Fibroblast of lung (primary cell): Measurements from ENCODE around the gene MYO1D. TPM values are rescaled to one million over a fixed set of nuclear protein-coding genes. Genes with fewer than 3 reads are reported as not detected.

Source experiments
- DNase-seq, 2 donors: peaks; one replicate each; pipeline versions ENCODE4 v3.0.0 to v3.0.0-alpha.2; 2010; ENCODE audit warnings: low read depth in 2 of 2
- H2AFZ ChIP-seq: 2 replicates; pipeline ENCODE4 v1.5.1; 2012; ENCODE audit warnings: low read length, control low read depth, inconsistent platforms
- H3K27ac ChIP-seq: 2 replicates; pipeline ENCODE4 v1.5.1; 2011; ENCODE audit warnings: low read length, control low read depth; ENCODE audit not compliant: insufficient read depth
- H3K27me3 ChIP-seq: 2 replicates; pipeline ENCODE4 v1.5.1; 2011; ENCODE audit warnings: mild to moderate bottlenecking, low read length; ENCODE audit not compliant: control insufficient read depth, insufficient read depth
- H3K36me3 ChIP-seq: 2 replicates; pipeline ENCODE4 v1.5.1; 2011; ENCODE audit warnings: low read length; ENCODE audit not compliant: control insufficient read depth, insufficient read depth
- H3K4me1 ChIP-seq: 2 replicates; pipeline ENCODE4 v1.5.1; 2011; ENCODE audit warnings: low read length; ENCODE audit not compliant: control insufficient read depth, insufficient read depth; ENCODE audit errors: extremely low read depth
- H3K4me2 ChIP-seq: 2 replicates; pipeline ENCODE4 v1.5.1; 2011; ENCODE audit warnings: low read length, control low read depth; ENCODE audit not compliant: insufficient read depth; ENCODE audit errors: extremely low read depth
- H3K4me3 ChIP-seq, 4 experiments: fragments of 200-600 bp in 1 of 4; sonication (generic) in 1 of 4; replicated peaks in 1 of 4; 2 replicates each; pipeline ENCODE4 v1.5.1; 2011 to 2016; ENCODE audit warnings: low read length in 4 of 4, low read depth in 3 of 4, mild to moderate bottlenecking in 3 of 4, control low read depth in 2 of 4, inconsistent platforms in 1 of 4, mixed read lengths in 1 of 4; ENCODE audit not compliant: insufficient read depth in 1 of 4; ENCODE audit errors: control extremely low read depth in 1 of 4
- H3K79me2 ChIP-seq: 2 replicates; pipeline ENCODE4 v1.5.1; 2012; ENCODE audit warnings: mild to moderate bottlenecking, low read length, inconsistent platforms; ENCODE audit not compliant: control insufficient read depth, insufficient read depth
- H3K9ac ChIP-seq: 2 replicates; pipeline ENCODE4 v1.5.1; 2011; ENCODE audit warnings: mild to moderate bottlenecking, low read length, control low read depth; ENCODE audit not compliant: insufficient read depth
- H3K9me3 ChIP-seq: 2 replicates; pipeline ENCODE4 v1.5.1; 2012; ENCODE audit warnings: low read depth, low read length; ENCODE audit not compliant: control insufficient read depth, insufficient read depth
- H4K20me1 ChIP-seq: 2 replicates; pipeline ENCODE4 v1.5.1; 2011; ENCODE audit warnings: low read length; ENCODE audit not compliant: control insufficient read depth, insufficient read depth; ENCODE audit errors: extremely low read depth
- CTCF ChIP-seq, 2 donors: IDR thresholded peaks in 1 of 2; conservative IDR thresholded peaks in 1 of 2; 1 replicate in 1 of 2; 2 replicates in 1 of 2; pipeline ENCODE4 v1.5.1; 2011 to 2012; ENCODE audit warnings: low read length in 2 of 2, control low read depth in 1 of 2, inconsistent platforms in 1 of 2, low read depth in 1 of 2, mild to moderate bottlenecking in 1 of 2
- EZH2 ChIP-seq: IDR thresholded peaks from 2 replicates; pipeline ENCODE4 v1.5.1; 2012; ENCODE audit warnings: low read length, control low read depth, mild to moderate bottlenecking; ENCODE audit errors: missing control alignments
- polyA plus RNA-seq, 2 donors: library from polyadenylated mRNA; depleted of rRNA in 1 of 2; stranded (reverse) in 1 of 2; unstranded in 1 of 2; fragments of >200 nt; gene quantifications; 2 replicates each; pipeline ENCODE4 v1.2.1, GENCODE V29; 2011 to 2012; ENCODE audit warnings: missing spikeins in 1 of 2
- total RNA-seq: library from RNA; depleted of rRNA; stranded (reverse); fragments of >200 nt; gene quantifications from 2 replicates; pipeline ENCODE4 v1.2.1, GENCODE V29; 2014

MYO1D gene
- total and polyA plus RNA-seq, 2 donors (not counting 1 experiment from before 2014, with no cell fraction given): 35.0 to 46.6 TPM

- H3K4me3 ChIP-seq: no peak overlapping the region
- no peaks in the 10 kb centered on the region for H3K4me1 ChIP-seq
- H2AFZ ChIP-seq: no peak overlapping the region
- DNase-seq: no peak
- no peaks in the 10 kb centered on the region for H3K79me2 ChIP-seq
- H3K27me3 ChIP-seq: no peaks in the 10 kb centered on the region
- H3K36me3 ChIP-seq: no peaks in the 10 kb centered on the region
- H3K9ac ChIP-seq: no peak overlapping the region
- no peaks in the 10 kb centered on the region for H4K20me1 ChIP-seq
- TF ChIP-seq CTCF (conservative IDR thresholded peaks at IDR 0.05 in 1 of 2, IDR thresholded peaks at IDR 0.05 in 1 of 2; ENCODE audit: low read depth in 1 of 2, low read length in 2 of 2) (no peak), EZH2 (no peak)
- H3K4me2 ChIP-seq: no peak overlapping the region
- no peak overlapping the region for H3K27ac ChIP-seq
- H3K9me3 ChIP-seq: no peaks in the 10 kb centered on the region
Measured at GRCh38 chr17:32629563-32630190, 247.2 kb downstream of the MYO1D start.

- H3K9ac ChIP-seq: no peak overlapping the region
- no peaks in the 10 kb centered on the region for H3K79me2 ChIP-seq
- H4K20me1 ChIP-seq: no peaks in the 10 kb centered on the region
- H3K9me3 ChIP-seq: no peaks in the 10 kb centered on the region
- H3K4me1 ChIP-seq: no peaks in the 10 kb centered on the region
- no peak for TF ChIP-seq CTCF (conservative IDR thresholded peaks at IDR 0.05 in 1 of 2, IDR thresholded peaks at IDR 0.05 in 1 of 2; ENCODE audit: low read depth in 1 of 2, low read length in 2 of 2)
- TF ChIP-seq EZH2: no peak
- no peaks in the 10 kb centered on the region for H3K27me3 ChIP-seq
- no peaks in the 10 kb centered on the region for H3K36me3 ChIP-seq
- H2AFZ ChIP-seq: no peak overlapping the region
- H3K4me2 ChIP-seq: no peak overlapping the region
- H3K27ac ChIP-seq: no peak overlapping the region
- no peak overlapping the region for H3K4me3 ChIP-seq
- DNase-seq: no peak
Measured at GRCh38 chr17:32628271-32629044, 248.5 kb downstream of the MYO1D start.

GRCh38 chr17:32627239-32627996, 249.5 kb downstream of the MYO1D start:
- no peaks in the 10 kb centered on the region for H3K4me1 ChIP-seq
- H2AFZ ChIP-seq: no peak overlapping the region
- H3K79me2 ChIP-seq: no peaks in the 10 kb centered on the region
- no peak for TF ChIP-seq CTCF (conservative IDR thresholded peaks at IDR 0.05 in 1 of 2, IDR thresholded peaks at IDR 0.05 in 1 of 2; ENCODE audit: low read depth in 1 of 2, low read length in 2 of 2)
- TF ChIP-seq EZH2: no peak
- no peak overlapping the region for H3K9ac ChIP-seq
- H3K9me3 ChIP-seq: no peaks in the 10 kb centered on the region
- H3K4me2 ChIP-seq: no peak overlapping the region
- H3K27me3 ChIP-seq: no peaks in the 10 kb centered on the region
- H4K20me1 ChIP-seq: no peaks in the 10 kb centered on the region
- peak; percentile 33 to 61 for DNase-seq
- H3K4me3 ChIP-seq: no peak overlapping the region
- no peaks in the 10 kb centered on the region for H3K36me3 ChIP-seq
- H3K27ac ChIP-seq: no peak overlapping the region
